K562 (cell line): ENCODE measurements around the gene WDR64. TPM values are rescaled to one million over a fixed set of nuclear protein-coding genes. Genes with fewer than 3 reads are reported as not detected.

Experiments
- ATAC-seq: fragments of 200-7000 bp; cut with Tn5 transposase; 3 replicates; pipeline ENCODE4 v1.9.1; 2020; ENCODE audit warnings: moderate library complexity
- BruUV-seq: library from RNA; stranded (reverse); fragments of 400-500 nt; replicated peaks from 2 replicates; lab custom pipeline; 2021; lab: Mats Ljungman, UMichigan
- CTCF ChIA-PET: fragments of 300-600 bp; formaldehyde crosslinking; extraction: SDS; loops from one replicate; lab custom pipeline; 2021; ENCODE audit warnings: low intra/inter-chr PET ratio; lab: Yijun Ruan, JAX
- POLR2A ChIA-PET: fragments of 300-600, 350-650 bp; sonication (Branson Sonifier 250); formaldehyde crosslinking; extraction: SDS; loops from one replicate; lab custom pipeline; 2021; ENCODE audit warnings: antibody characterized with exemption, inconsistent platforms; lab: Yijun Ruan, JAX
- DNase-seq, 4 experiments: peaks; one replicate each; pipeline versions ENCODE4 v3.0.0 to v3.0.0-alpha.2; 2011 to 2018; ENCODE audit warnings: low spot score in 3 of 4, mixed read lengths in 3 of 4; ENCODE audit errors: extremely low read depth in 1 of 4
- FAIRE-seq: peaks from 2 replicates; lab custom pipeline; 2011; peaks lifted over from hg19 to GRCh38; lab: Jason Lieb, UNC
- H2AFZ ChIP-seq: 2 replicates; pipeline ENCODE4 v1.6.0; 2011; ENCODE audit warnings: low read depth, low read length, control low read depth, inconsistent platforms
- H3K27ac ChIP-seq: fragments of 200-600 bp; 3 replicates; pipeline ENCODE4 v1.8.0; 2011; ENCODE audit warnings: low read depth, mild to moderate bottlenecking, control low read depth, inconsistent platforms, low read length, moderate library complexity, mixed read lengths; ENCODE audit errors: extremely low read depth
- H3K27me3 ChIP-seq, 2 experiments: fragments of 300-600 bp in 1 of 2; 2 replicates in 1 of 2; 3 replicates in 1 of 2; pipeline versions ENCODE4 v1.6.0 to v1.8.0; 2011; ENCODE audit warnings: inconsistent platforms in 2 of 2, low read length in 2 of 2, mild to moderate bottlenecking in 1 of 2, mixed read lengths in 1 of 2, moderate library complexity in 1 of 2; ENCODE audit not compliant: control insufficient read depth in 2 of 2, insufficient read depth in 2 of 2
- H3K36me3 ChIP-seq: fragments of 300-600 bp; 3 replicates; pipeline ENCODE4 v1.8.0; 2011; ENCODE audit warnings: mild to moderate bottlenecking, low read length, inconsistent platforms; ENCODE audit not compliant: control insufficient read depth, insufficient read depth
- H3K4me1 ChIP-seq, 2 experiments: fragments of 200-600 bp in 1 of 2; replicated peaks in 1 of 2; 2 replicates in 1 of 2; 3 replicates in 1 of 2; pipeline versions ENCODE4 v1.5.1 to v1.8.0; 2011; ENCODE audit warnings: inconsistent platforms in 2 of 2, low read length in 2 of 2, mild to moderate bottlenecking in 1 of 2, mixed read lengths in 1 of 2, moderate library complexity in 1 of 2; ENCODE audit not compliant: control insufficient read depth in 2 of 2, insufficient read depth in 2 of 2
- H3K4me2 ChIP-seq: 2 replicates; pipeline ENCODE4 v1.6.1; 2011; ENCODE audit warnings: low read length, control low read depth, inconsistent platforms, mixed read lengths; ENCODE audit not compliant: insufficient read depth
- H3K4me3 ChIP-seq: fragments of 200-600 bp; sonication (generic), shearing (Covaris generic); 2 replicates; pipeline ENCODE4 v1.5.1; 2016; ENCODE audit warnings: control low read depth, inconsistent platforms
- H3K79me2 ChIP-seq: fragments of 200-600 bp; 3 replicates; pipeline ENCODE4 v1.8.0; 2011; ENCODE audit warnings: low read length, inconsistent platforms; ENCODE audit not compliant: control insufficient read depth, insufficient read depth
- H3K9ac ChIP-seq, 2 experiments: 2 replicates each; pipeline versions ENCODE4 v1.6.0 to v1.6.1; 2011; ENCODE audit warnings: low read depth in 2 of 2, low read length in 2 of 2, control low read depth in 1 of 2, inconsistent platforms in 1 of 2, mild to moderate bottlenecking in 1 of 2, mixed read lengths in 1 of 2; ENCODE audit not compliant: insufficient read depth in 1 of 2
- H3K9me1 ChIP-seq: one replicate; pipeline ENCODE4 v1.6.0; 2011; ENCODE audit warnings: inconsistent platforms, mild to moderate bottlenecking, low read length, moderate library complexity; ENCODE audit not compliant: control insufficient read depth, insufficient read depth
- H3K9me3 ChIP-seq: replicated peaks from 2 replicates; pipeline ENCODE4 v1.5.1; 2011; ENCODE audit warnings: low read depth, low read length, inconsistent platforms; ENCODE audit not compliant: control insufficient read depth, insufficient read depth
- H4K20me1 ChIP-seq: replicated peaks from 2 replicates; pipeline ENCODE4 v1.6.1; 2011; ENCODE audit warnings: low read length, inconsistent platforms, mixed read lengths; ENCODE audit not compliant: control insufficient read depth, insufficient read depth
- ARHGAP35 ChIP-seq: fragments of 450-650 bp; IDR thresholded peaks from 2 replicates; pipeline ENCODE4 v1.6.1; 2018; ENCODE audit not compliant: partially characterized antibody
- ATF7 ChIP-seq: fragments of 450-650 bp; IDR thresholded peaks from 2 replicates; pipeline ENCODE4 v1.7.1; 2014; ENCODE audit warnings: mild to moderate bottlenecking, moderate library complexity
- BACH1 ChIP-seq: fragments of 200-800 bp; sonication (Bioruptor generic); IDR thresholded peaks from 2 replicates; pipeline ENCODE4 v1.6.1; 2016; ENCODE audit warnings: missing genetic modification characterization, missing compliant biosample characterization
- FIP1L1 ChIP-seq: fragments of 200-400 bp; formaldehyde crosslinking; IDR thresholded peaks from 2 replicates; pipeline ENCODE4 v1.6.1; 2018; ENCODE audit warnings: mild to moderate bottlenecking, low read depth, low read length; ENCODE audit not compliant: poor library complexity, severe bottlenecking
- FOXA3 ChIP-seq, 2 experiments: fragments of 450-650 bp in 1 of 2; sonication (generic) in 1 of 2; formaldehyde crosslinking; IDR thresholded peaks in 1 of 2; conservative IDR thresholded peaks in 1 of 2; 2 replicates each; pipeline versions ENCODE4 v1.4.0 to v1.8.0; 2020 to 2022; ENCODE audit warnings: mild to moderate bottlenecking in 2 of 2, missing genetic modification reagents in 1 of 2
- NR2C2 ChIP-seq, 2 experiments: fragments of 200-800 bp in 1 of 2; sonication (Bioruptor generic) in 1 of 2; sonication (generic) in 1 of 2; formaldehyde crosslinking in 1 of 2; IDR thresholded peaks; 2 replicates each; pipeline versions ENCODE4 v1.6.1 to v1.8.0; 2016 to 2022; ENCODE audit warnings: mild to moderate bottlenecking in 1 of 2, missing compliant biosample characterization in 1 of 2, missing genetic modification characterization in 1 of 2, missing genetic modification reagents in 1 of 2
- SMARCE1 ChIP-seq: fragments of 450-650 bp; IDR thresholded peaks from 2 replicates; pipeline ENCODE4 v1.7.1; 2016; ENCODE audit warnings: mild to moderate bottlenecking
- SRSF3 ChIP-seq: fragments of 200-400 bp; formaldehyde crosslinking; IDR thresholded peaks from 2 replicates; pipeline ENCODE4 v1.6.1; 2016; ENCODE audit warnings: mild to moderate bottlenecking, low read length, moderate library complexity; ENCODE audit not compliant: insufficient read depth
- TAL1 ChIP-seq: fragments of 450-650 bp; IDR thresholded peaks from 2 replicates; pipeline ENCODE4 v1.6.1; 2016; ENCODE audit warnings: mild to moderate bottlenecking
- ZBTB5 ChIP-seq: fragments of 450-650 bp; IDR thresholded peaks from 2 replicates; pipeline ENCODE4 v1.6.1; 2017; ENCODE audit warnings: antibody characterized with exemption
- ZNF551 ChIP-seq: fragments of 250-450 bp; sonication (Bioruptor Pico); IDR thresholded peaks from 2 replicates; pipeline ENCODE4 v1.5.0; 2021; ENCODE audit warnings: mild to moderate bottlenecking, moderate library complexity
- ZNF79 ChIP-seq: fragments of 250-450 bp; sonication (Bioruptor Pico); IDR thresholded peaks from 2 replicates; pipeline ENCODE4 v1.4.0; 2020; ENCODE audit warnings: low read depth, mild to moderate bottlenecking, moderate library complexity
- in situ Hi-C: fragments of 300-500 bp; cut with MboI; formaldehyde crosslinking; loops from 4 replicates; pipeline ENCODE4 v1.15.0; 2018; ENCODE audit warnings: inconsistent platforms, mixed read lengths
- intact Hi-C: fragments of 100-400 bp; cut with micrococcal nuclease; formaldehyde crosslinking; loops from 2 replicates; pipeline ENCODE4 v1.14.2; 2022
- polyA plus RNA-seq, 8 experiments: library from polyadenylated mRNA; depleted of rRNA in 4 of 8; stranded (reverse) in 5 of 8; unstranded in 3 of 8; fragments of >200 nt; fragmentation: Nextera tagmentation in 2 of 8; fragmentation: Illumina TruSeq in 1 of 8; extraction: Ambion mirVana in 2 of 8; extraction: Trizol in 1 of 8; gene quantifications; 2 replicates each; pipeline versions ENCODE4 v1.2.1 to v1.2.3, GENCODE V29; 2011 to 2014; ENCODE audit warnings: inconsistent platforms in 1 of 8, missing spikeins in 1 of 8
- total RNA-seq, 7 experiments: library from RNA; depleted of rRNA in 6 of 7; stranded (reverse); fragments of >200 nt in 6 of 7; fragmentation: Illumina TruSeq in 2 of 7; extraction: Trizol in 2 of 7; gene quantifications; 2 replicates each; pipeline versions ENCODE4 v1.2.1 to v1.2.3, GENCODE V29; 2011 to 2021; ENCODE audit warnings: low replicate concordance in 1 of 7

Gene WDR64
- total and polyA plus RNA-seq, 9 of the 15 experiments (the other 6 are each of a cell fraction or from before 2014, with no cell fraction given) = 0.06 to 0.29 (median 0.19) TPM; not detected in 5

DNA sequence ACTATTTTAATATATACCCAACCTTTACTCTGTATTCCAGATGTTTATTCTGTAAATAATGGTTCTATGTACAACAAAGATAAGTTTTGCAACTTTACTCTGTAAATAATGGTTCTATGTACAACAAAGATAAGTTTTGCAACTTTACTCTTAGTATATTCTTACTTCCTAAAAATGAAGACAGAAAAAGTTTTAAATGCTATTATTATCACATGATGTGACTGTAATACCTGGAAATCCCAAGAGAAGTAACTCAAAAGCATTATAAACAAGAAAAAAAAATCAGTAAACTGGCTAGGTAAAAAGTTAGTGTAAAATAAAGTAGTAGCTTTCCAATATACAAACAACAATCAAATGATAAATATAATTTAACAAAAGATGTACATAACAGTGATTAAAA is 177.4 kb downstream of the WDR64 start:
- BruUV-seq = no TSS peak
- Histone ChIP-seq H3K79me2 (no peaks in the 10 kb centered on the region), H3K4me1 (peaks cover 6 to 26% of the 10 kb centered on the region in 2 experiments; a peak in 4 of 5 replicates), H3K9me3 (no peaks in the 10 kb centered on the region), H3K9ac (no peak overlapping the region), H3K9me1 (no peaks in the 10 kb centered on the region), H2AFZ (peak overlapping the region; percentile 75), H3K27ac (no peak overlapping the region), H3K36me3 (no peaks in the 10 kb centered on the region), H3K4me2 (no peak overlapping the region), H3K4me3 (no peak overlapping the region), H3K27me3 (no peaks in the 10 kb centered on the region), H4K20me1 (no peaks in the 10 kb centered on the region)
- intact Hi-C loops (no loop called here), in situ Hi-C loops (no loop called here)
- ATAC-seq (no peak), FAIRE-seq (no peak), DNase-seq (no peak)
- ChIA-PET CTCF (no interaction called here), POLR2A (interaction anchor here (0.8 to 1.7 kb wide), 3 partner anchors 10 to 326 kb away, joined by 3 to 5 read pairs (median 4); partner anchors contain the start of gene EXO1)
- TF ChIP-seq ZNF79 (CRISPR knock-in tag) (no peak), BACH1 (tag) (no peak), ZBTB5 (no peak), TAL1 (peak; percentile 33; the same call in 1 of the 2 replicates), SRSF3 (no peak), ARHGAP35 (no peak), NR2C2 (CRISPR knock-in tag; IDR thresholded peaks at IDR 0.05) (no peak), NR2C2 (tag; IDR thresholded peaks at IDR 0.05) (no peak), ZNF551 (CRISPR knock-in tag) (no peak), FIP1L1 (no peak), SMARCE1 (peak; percentile 39; the same call in 1 of the 2 replicates), FOXA3 (CRISPR knock-in tag; conservative IDR thresholded peaks at IDR 0.05 in 1 of 2, IDR thresholded peaks at IDR 0.05 in 1 of 2) (peak in 1 of 2 experiments; percentile 59; a peak in 1 of 4 replicates), ATF7 (no peak)
